Measurements from ENCODE around the gene SKP2. TPM values are rescaled to one million over a fixed set of nuclear protein-coding genes. Genes with fewer than 3 reads are reported as not detected.

Gene SKP2
- total and polyA plus RNA-seq, 10 donors: 4.2 to 23.6 (median 15.2) TPM

DNA sequence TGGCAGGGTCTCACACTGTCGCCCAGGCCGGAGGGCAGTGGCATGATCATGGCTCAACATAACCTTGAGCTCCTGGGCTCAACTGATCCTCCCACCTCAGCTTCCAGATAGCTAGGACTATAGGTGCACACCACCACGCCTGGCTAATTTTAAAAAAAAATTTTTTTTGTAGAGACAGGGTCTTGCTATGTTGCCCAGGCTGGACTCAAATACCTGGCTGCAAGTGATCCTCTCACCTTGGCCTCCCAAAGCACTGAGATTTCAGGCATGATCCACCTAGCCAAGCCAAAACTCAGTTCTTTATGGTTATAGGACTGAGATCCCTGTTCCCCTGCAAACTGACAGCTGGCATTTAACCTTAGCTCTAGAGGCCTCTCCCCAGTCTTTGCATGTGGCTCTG is 5.5 kb upstream of the SKP2 start:
- no peaks in the 10 kb centered on the region for H3K27me3 ChIP-seq (replicated peaks in 1 of 7)
- intact Hi-C loops (cut with DNase I; ENCODE audit: low total_unique reads): no loop called here
- H3K9me3 ChIP-seq: no peaks in the 10 kb centered on the region
- WGBS, 5 donors: 65 to 94% (median 81%) methylated on average over 3 of the region's 3 CpGs
- peaks cover 0 to 19% (median 9%) of the 10 kb centered on the region in 6 donors for H3K36me3 ChIP-seq
- no peak overlapping the region for H3K4me3 ChIP-seq
- TF ChIP-seq POLR2AphosphoS5 (IDR thresholded peaks at IDR 0.05) (no peak), POLR2A (IDR thresholded peaks at IDR 0.05) (no peak)
- TF ChIP-seq, protein P1, sequence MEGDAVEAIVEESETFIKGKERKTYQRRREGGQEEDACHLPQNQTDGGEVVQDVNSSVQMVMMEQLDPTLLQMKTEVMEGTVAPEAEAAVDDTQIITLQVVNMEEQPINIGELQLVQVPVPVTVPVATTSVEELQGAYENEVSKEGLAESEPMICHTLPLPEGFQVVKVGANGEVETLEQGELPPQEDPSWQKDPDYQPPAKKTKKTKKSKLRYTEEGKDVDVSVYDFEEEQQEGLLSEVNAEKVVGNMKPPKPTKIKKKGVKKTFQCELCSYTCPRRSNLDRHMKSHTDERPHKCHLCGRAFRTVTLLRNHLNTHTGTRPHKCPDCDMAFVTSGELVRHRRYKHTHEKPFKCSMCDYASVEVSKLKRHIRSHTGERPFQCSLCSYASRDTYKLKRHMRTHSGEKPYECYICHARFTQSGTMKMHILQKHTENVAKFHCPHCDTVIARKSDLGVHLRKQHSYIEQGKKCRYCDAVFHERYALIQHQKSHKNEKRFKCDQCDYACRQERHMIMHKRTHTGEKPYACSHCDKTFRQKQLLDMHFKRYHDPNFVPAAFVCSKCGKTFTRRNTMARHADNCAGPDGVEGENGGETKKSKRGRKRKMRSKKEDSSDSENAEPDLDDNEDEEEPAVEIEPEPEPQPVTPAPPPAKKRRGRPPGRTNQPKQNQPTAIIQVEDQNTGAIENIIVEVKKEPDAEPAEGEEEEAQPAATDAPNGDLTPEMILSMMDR (IDR thresholded peaks at IDR 0.05 in 8 of 11, conservative IDR thresholded peaks at IDR 0.05 in 3 of 11): no peak
- no peak for DNase-seq
- no peak overlapping the region for H3K27ac ChIP-seq
- H3K4me1 ChIP-seq: peaks cover 6 to 49% (median 20%) of the 10 kb centered on the region in 6 donors

DNA sequence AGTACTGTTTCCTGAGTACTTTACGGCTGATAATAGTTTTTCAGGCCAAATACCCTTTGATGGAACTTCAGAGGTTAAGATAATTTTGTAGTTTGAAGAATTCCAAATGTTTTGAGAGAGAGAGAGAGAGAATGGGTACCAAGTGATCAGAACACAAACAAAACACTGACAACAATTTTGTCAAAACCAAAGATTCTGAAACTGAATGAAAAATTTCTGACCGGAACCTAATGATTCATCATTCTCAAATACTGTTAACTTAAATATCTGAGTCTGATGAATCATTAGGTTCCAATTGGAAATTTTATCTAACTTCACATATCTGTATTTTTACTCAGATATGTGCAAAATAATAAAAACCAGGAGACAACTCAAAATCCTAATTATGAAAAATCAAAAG is 4.2 kb upstream of the SKP2 start:
- no peak overlapping the region for H3K4me3 ChIP-seq
- WGBS, 5 donors: 47 to 88% (median 87%) methylated on average over 2 of the region's 2 CpGs
- peaks cover 0 to 6% (median under 1%) of the 10 kb centered on the region in 6 donors for H3K36me3 ChIP-seq
- TF ChIP-seq, protein P1 (IDR thresholded peaks at IDR 0.05 in 8 of 11, conservative IDR thresholded peaks at IDR 0.05 in 3 of 11): no peak
- TF ChIP-seq POLR2AphosphoS5 (IDR thresholded peaks at IDR 0.05): no peak
- no peak for TF ChIP-seq POLR2A (IDR thresholded peaks at IDR 0.05)
- DNase-seq: no peak
- no peaks in the 10 kb centered on the region for H3K27me3 ChIP-seq (replicated peaks in 1 of 7)
- H3K9me3 ChIP-seq: no peaks in the 10 kb centered on the region
- peaks cover 7 to 56% (median 25%) of the 10 kb centered on the region in 6 donors for H3K4me1 ChIP-seq
- intact Hi-C loops (cut with DNase I; ENCODE audit: low total_unique reads): no loop called here
- H3K27ac ChIP-seq: no peak overlapping the region

DNA sequence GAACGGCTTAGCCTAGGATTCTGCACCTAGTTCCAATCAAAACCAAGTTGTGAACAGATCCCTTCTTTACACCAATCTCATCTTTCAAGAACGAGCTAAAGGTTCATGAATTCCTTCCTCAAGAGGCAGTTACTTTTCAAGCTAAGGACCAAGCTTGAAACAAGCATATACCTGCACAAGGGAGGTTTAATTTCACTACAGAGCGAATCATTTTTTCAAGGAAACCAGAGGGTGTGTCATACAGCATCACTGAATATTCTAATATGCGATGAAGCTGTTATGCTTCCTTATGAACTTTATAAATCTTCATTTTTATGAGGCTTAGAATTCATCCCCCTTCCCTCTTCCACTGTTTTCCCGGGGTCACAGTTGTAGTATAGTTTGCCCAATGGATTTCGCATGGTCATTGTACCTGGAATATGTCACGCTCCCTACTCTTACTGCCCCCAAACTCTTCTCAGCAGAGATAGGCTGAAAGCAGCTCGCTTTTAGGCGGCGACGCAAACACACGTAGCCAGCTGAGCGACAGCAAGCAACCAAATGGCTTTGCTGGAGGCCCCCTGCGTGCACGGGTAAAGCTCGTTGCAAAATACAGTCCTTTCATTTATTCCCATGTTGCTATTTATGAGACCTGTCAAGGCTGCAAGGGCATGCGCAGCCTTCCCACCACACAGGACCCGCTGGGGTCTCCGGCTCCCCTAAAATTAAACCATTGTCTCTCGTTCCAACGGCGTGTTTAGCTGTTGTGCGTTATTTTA is 1.1 kb upstream of the SKP2 start:
- Histone ChIP-seq H3K4me1 (peaks cover 17 to 87% (median 44%) of the 10 kb centered on the region in 6 donors), H3K36me3 (peaks cover 0 to 24% (median 4%) of the 10 kb centered on the region in 6 donors), H3K27ac (peak overlapping the region; percentile 73 to 90 (median 88)), H3K9me3 (no peaks in the 10 kb centered on the region), H3K27me3 (replicated peaks in 1 of 7) (no peaks in the 10 kb centered on the region), H3K4me3 (peak overlapping the region; percentile 74 to 98 (median 87))
- WGBS, 5 donors: 3 to 5% (median 3%) methylated on average over 23 of the region's 23 CpGs
- intact Hi-C loops (cut with DNase I; ENCODE audit: low total_unique reads): loop anchor here (10.0 kb wide), 1 partner anchor 84 kb away; no protein-coding TSS in a partner anchor
- DNase-seq: peak; percentile 89
- TF ChIP-seq POLR2AphosphoS5 (IDR thresholded peaks at IDR 0.05): peak in 1 of 3 donors; percentile 4
- TF ChIP-seq POLR2A (IDR thresholded peaks at IDR 0.05): no peak
- TF ChIP-seq, protein P1 (IDR thresholded peaks at IDR 0.05 in 8 of 11, conservative IDR thresholded peaks at IDR 0.05 in 3 of 11): no peak

All from spleen (tissue), 11 donors.